Omental fat pad (tissue), 4 donors: ENCODE results near the gene P4HA1. TPM values are rescaled to one million over a fixed set of nuclear protein-coding genes. Genes with fewer than 3 reads are reported as not detected.
"Not testable (repeated sequence)": the region's sequence is repeated elsewhere in the genome, so short reads cannot be mapped to it uniquely, and the experiment has no call there.

Source experiments
- ATAC-seq: fragments of 150-250 bp; one replicate; pipeline ENCODE4 v1.9.1; 2016; ENCODE audit warnings: mild to moderate bottlenecking, moderate library complexity; ENCODE audit not compliant: low FRiP score
- DNase-seq: peaks from one replicate; pipeline ENCODE4 v3.0.0-alpha.2; 2019; ENCODE audit warnings: low spot score
- total RNA-seq, 4 donors: library from RNA; depleted of rRNA; stranded (reverse); fragments of >200 nt; gene quantifications; one replicate each; pipeline ENCODE4 v1.1.0, GENCODE V29; 2016
- TF ChIP-seq, protein P1 (sequence below), 3 donors: fragments of 450-650 bp; IDR thresholded peaks; one replicate each; pipeline ENCODE4 v1.5.1; 2016 to 2017; ENCODE audit warnings: antibody characterized with exemption in 3 of 3, mild to moderate bottlenecking in 3 of 3, moderate library complexity in 2 of 3

Gene P4HA1
- total RNA-seq, 4 donors from 2014 or later = 22.0 to 41.4 (median 37.8) TPM

DNA sequence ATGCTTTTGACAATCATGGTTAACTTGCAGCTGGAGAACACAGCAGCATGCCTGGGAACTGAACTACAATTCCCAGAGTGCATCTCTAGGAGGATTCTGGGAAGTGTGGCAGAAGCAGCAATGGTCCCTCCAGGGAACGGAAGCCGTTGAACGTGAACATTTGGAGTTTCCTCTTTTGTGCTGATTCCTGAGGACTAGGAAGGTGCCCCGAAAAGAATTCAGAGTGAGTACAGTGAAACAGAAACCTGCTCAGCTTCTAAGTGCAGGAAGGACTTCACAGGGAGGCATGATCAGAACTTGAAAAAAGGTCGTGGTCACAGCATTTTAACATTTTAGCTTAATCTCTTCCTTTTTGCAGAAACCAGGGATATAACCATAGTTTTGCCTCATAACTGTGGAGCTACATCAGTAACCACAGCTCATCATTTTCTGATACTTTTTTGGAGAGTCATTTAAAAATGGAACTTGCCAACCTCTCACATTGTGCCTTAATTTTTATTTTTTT lies 13.7 kb upstream of the P4HA1 start, which contains the start of gene NUDT13:
NUDT13 (plus strand) TSS at position 111 of the 505 bp plus-strand sequence. CDS start 3,911 bp downstream, outside the sequence.
- TF ChIP-seq, protein P1, sequence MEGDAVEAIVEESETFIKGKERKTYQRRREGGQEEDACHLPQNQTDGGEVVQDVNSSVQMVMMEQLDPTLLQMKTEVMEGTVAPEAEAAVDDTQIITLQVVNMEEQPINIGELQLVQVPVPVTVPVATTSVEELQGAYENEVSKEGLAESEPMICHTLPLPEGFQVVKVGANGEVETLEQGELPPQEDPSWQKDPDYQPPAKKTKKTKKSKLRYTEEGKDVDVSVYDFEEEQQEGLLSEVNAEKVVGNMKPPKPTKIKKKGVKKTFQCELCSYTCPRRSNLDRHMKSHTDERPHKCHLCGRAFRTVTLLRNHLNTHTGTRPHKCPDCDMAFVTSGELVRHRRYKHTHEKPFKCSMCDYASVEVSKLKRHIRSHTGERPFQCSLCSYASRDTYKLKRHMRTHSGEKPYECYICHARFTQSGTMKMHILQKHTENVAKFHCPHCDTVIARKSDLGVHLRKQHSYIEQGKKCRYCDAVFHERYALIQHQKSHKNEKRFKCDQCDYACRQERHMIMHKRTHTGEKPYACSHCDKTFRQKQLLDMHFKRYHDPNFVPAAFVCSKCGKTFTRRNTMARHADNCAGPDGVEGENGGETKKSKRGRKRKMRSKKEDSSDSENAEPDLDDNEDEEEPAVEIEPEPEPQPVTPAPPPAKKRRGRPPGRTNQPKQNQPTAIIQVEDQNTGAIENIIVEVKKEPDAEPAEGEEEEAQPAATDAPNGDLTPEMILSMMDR (IDR thresholded peaks at IDR 0.05) = no peak

GRCh38 chr10:73109248-73109652 lies 12.6 kb upstream of the P4HA1 start:
- not testable (repeated sequence) for DNase-seq, ATAC-seq

More for the DNA sequence above, 13.7 kb upstream of the P4HA1 start, which contains the start of gene NUDT13:
- ATAC-seq (peak; percentile 88), DNase-seq (no peak)

- no peak for DNase-seq
- TF ChIP-seq, protein P1 (IDR thresholded peaks at IDR 0.05) = no peak
- no peak for ATAC-seq
Measured at GRCh38 chr10:73106301-73106700, 9.6 kb upstream of the P4HA1 start.

DNA sequence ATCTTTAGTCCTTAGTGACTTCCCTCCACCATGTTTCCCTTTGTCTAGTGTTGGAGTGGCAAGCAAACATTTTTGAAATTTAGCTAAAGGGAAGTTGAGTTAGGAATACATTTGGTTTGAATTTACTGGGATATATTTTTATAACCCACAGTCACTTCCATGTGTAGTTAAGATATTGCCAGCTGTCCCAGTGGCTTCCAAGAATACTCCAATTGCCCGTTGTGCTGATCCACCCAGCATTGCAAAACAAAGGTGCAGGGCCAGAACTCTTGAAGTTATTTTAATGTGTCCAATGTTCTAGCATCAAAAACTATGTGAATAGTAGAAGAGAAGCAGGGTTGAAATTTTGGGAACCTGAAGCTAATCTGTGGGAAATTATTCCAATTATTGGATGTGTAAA lies 2.5 kb upstream of the P4HA1 start:
- TF ChIP-seq, protein P1 (IDR thresholded peaks at IDR 0.05) = no peak
- ATAC-seq (no peak), DNase-seq (no peak)

- ATAC-seq (no peak), DNase-seq (no peak)
- TF ChIP-seq, protein P1 (IDR thresholded peaks at IDR 0.05) = no peak
Measured at GRCh38 chr10:73097305-73097670, 622 bp upstream of the P4HA1 start.

DNA sequence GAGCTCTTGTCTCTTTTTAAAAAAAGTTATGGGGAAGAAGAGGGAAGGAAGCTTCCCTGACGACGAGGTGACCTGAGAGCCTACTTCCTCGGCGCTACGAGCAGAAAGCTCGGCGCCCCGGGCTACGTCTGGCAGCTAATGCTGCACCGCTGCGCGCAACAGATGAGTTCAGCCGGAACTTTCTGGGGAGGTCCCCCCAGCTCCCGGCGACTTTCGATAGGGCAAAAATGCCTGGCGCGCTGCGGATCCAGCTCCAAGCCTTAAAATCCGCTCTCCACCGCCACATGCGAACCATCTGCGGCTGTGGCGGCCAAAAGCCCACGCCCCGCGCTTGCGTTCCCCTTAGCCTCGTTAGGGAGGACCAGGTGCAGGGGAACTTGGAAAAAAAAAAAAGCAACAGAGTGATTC lies 621 bp downstream of the P4HA1 start:
- TF ChIP-seq, protein P1 (IDR thresholded peaks at IDR 0.05) = no peak
- no peak for DNase-seq
- ATAC-seq = no peak

- TF ChIP-seq, protein P1 (IDR thresholded peaks at IDR 0.05) = no peak
- no peak for ATAC-seq
- peak; percentile 37 for DNase-seq
Measured at GRCh38 chr10:73095481-73096021, 1.1 kb downstream of the P4HA1 start.
